Fibroblast of gingiva (primary cell): ENCODE measurements around the gene ATAD1.
"Not testable (repeated sequence)": the region's sequence is repeated elsewhere in the genome, so short reads cannot be mapped to it uniquely, and the experiment has no call there.

Experiments used
- DNase-seq: peaks from one replicate; pipeline ENCODE4 v3.0.0-alpha.2; 2011; ENCODE audit warnings: low read depth

Gene ATAD1

DNA sequence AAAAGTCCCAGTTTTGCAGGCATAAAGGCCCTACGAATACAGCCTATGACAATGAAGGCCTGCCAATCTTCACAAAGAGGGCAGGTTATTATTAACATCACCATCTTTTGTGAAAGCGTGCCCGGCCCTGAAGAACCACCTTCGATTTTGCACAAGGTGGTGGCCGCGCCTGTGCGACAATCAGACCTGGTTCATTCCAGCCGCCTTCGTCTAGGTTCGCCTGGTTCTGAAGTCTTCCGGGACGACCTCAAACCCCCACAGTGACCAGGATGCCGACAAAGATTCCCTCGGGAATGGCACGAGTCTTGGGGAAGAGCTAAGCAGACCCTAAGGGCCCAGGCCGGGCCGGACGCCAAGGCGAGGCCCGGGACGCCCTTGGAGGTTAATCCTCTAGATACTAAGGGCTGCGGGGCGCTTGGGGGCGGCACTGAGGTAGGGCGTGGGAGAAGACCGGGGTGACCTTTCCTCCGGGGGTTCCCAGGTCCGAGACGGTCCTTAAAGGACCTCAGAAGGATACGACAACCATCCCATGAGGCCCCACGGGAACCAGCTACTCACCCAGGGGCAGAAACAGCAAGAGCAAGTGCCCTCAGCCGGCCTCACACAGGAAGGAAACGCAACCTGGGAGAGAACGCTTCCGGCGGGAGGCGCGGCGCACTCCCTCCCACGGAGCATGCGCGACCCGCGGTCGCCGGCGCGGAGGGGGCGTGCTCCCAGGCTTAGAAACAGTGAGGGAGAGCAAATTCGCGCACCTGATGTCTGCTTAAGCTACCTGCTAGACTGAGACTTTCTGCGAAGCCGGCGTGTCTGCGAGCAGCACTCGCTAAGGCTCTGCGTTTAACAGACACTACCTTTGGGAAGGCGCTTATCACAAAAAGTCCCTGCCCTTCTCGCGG, at the start of gene ATAD1:
Gene ATAD1, minus strand, starts transcription at position 618 of the 896 bp plus-strand sequence. CDS start 3,627 bp downstream, outside the sequence.
- DNase-seq = peak; percentile 79

DNA sequence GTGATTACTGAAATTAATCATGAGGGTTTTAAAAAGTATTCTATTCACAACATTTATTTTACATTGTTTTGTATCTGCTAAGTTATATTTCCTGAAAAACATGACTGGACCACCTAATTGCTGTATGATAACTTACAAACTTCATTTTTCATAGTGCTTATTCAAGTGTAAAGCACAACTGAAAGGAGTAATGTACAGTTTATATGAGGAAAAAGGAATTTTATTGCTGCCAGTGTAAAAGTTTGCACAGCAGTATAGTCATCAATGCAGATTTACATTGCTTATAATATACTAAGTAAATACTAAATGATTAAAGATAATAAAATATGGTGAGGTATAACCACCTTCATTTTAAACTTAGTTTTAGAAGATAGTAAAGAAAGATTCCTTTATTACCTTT, 49.4 kb upstream of the ATAD1 start:
- DNase-seq = no peak

DNA sequence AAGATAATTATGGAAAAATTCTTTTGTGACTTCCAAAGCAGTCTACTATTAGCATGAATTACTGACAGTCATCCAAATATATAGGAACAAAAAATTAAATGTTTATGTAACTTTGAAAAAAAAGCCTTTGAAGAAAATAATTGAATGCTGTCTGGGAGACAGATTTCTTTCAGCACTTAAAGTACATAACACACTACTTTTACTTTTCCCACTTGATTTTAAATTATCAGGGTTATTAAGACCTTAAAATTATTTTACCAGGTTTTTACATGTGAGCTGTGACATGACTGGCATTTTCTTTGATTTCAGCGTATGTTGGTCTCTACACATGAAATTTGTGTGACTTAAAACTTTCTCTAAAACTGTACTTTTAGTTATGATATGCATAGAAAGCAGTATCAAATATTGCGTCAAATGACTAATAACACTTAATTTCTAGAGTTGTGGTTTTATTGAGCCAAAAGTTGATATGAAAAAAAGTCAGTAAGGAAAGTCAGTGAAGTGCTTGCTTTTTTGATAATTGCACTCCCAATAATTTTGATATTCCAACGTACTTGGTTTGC, 48.5 kb upstream of the ATAD1 start:
- no peak for DNase-seq

- DNase-seq = no peak
Measured at GRCh38 chr10:87865241-87865881, 47.3 kb upstream of the ATAD1 start.

- no peak for DNase-seq
Measured at GRCh38 chr10:87864496-87865059, 46.6 kb upstream of the ATAD1 start.

GRCh38 chr10:87863951-87864495, 46.0 kb upstream of the ATAD1 start:
- DNase-seq = peak; percentile 22

GRCh38 chr10:87863053-87863943, 45.3 kb upstream of the ATAD1 start, which contains the start of the genes KLLN and PTEN:
TSS of gene KLLN (minus strand) at chr10:87863533. CDS start at chr10:87862487, 1,046 bp downstream.
TSS of gene PTEN (plus strand) at chr10:87863625. CDS start at chr10:87864470, 845 bp downstream.
- peak; percentile 97 for DNase-seq

DNA sequence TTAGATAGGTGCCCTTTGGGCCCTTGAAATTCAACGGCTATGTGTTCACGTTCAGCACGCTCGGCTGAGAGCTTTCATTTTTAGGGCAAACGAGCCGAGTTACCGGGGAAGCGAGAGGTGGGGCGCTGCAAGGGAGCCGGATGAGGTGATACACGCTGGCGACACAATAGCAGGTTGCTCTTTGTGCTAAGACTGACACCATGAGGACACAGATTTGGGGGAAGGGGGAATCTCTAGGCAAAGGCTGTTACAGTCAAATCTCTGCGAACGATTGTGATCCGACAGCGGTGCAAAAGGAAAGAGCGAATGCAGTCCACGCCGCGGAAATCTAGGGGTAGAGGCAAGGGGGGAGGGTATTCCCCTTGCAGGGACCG, 44.6 kb upstream of the ATAD1 start:
- no peak for DNase-seq

DNA sequence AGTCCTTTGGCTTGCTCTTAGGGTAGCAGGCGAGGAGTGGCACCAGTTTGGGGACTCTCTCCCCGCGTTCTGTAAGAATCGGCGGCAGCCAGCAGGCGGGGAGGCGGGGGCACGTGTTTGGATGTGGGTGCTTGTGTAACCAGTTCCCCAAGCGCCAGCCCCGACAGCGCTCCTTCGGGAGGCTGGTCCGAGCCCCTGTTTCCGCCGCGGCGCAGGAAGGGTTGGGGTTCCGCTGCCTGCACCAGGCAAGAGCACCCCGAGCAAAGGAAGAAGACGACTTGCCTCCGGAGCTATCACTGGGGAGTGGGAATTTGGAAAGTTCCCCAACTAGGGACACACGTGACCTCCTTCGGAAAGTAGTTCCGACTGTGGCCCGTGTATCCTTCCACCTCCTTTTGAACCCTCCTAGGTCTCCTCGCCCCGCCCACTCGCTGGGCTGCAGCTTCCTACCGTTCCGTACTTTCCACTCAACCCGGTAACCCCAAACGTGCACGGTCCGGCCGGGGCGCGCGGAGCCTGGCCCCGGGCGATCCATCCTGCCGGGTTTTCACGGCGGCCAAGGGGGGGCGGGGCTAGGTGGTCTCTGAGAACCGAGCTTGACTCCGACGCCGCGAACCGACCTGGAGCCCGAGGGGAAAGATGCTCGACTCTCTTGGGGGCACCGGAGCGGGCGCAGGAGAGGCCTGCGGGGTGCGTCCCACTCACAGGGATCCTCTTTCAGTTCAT, 44.1 kb upstream of the ATAD1 start:
- DNase-seq = peak; percentile 100

GRCh38 chr10:87861566-87861952, 43.5 kb upstream of the ATAD1 start:
- DNase-seq = peak; percentile 71

DNA sequence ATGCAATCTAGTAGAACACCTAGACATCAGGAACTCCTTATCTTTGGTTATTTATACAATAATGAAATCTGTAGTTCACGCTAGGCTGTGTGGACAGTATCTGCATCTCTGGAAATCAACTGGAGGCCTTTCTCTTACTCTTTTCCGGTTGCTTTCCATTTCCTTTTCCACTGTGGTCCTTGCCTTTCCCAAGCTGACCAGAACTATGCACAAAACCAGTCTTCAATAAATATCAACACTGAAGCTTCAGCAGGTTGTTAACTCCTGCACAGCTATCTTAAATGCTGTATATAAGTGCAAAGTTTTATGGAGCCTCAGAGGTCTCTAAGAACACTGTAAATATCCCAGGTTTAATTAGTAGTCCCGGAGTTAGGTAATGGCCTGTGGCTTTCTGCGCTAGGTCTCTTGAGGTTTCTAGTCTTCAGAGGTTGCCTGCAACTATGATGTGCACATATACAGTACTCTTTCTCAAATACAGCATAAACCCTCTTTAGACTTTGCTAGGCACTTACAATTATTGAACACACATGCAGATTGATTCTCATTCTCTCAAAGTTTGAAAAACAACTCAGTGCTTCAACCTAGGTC, 42.9 kb upstream of the ATAD1 start:
- no peak for DNase-seq

DNA sequence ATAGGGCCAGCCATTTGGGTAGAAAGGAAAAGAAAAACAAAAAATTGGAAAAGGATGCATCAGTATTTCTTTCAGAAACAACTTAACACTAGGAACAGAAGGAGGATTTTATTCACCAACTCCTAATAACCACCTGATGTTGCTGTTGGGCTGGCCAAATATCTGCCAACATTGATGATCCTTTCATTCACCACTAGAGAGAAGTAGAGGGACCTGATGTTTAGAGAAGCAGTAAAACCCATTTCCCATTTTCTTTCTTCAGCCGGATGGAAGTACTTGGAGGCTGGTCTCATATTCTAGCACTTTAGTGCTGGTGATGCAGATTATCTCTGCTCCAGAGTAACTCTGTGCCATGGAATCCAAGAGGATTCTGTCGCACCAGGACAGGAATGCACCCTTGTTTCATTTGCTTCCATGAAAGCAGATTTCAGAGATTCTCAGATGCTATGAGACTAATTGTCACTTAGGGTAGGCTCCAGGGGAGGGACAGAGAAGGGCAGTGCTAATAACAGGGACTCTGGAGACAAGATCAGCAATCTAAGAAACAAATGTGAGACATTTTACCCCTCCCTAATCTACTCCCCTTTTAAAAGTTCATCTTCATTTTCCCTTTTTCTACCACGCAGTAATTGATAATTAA, 42.2 kb upstream of the ATAD1 start:
- peak; percentile 70 for DNase-seq

GRCh38 chr10:87855665-87856064, 37.6 kb upstream of the ATAD1 start:
- not testable (repeated sequence) for DNase-seq

GRCh38 chr10:87855247-87855646, 37.2 kb upstream of the ATAD1 start:
- DNase-seq = not testable (repeated sequence)

DNA sequence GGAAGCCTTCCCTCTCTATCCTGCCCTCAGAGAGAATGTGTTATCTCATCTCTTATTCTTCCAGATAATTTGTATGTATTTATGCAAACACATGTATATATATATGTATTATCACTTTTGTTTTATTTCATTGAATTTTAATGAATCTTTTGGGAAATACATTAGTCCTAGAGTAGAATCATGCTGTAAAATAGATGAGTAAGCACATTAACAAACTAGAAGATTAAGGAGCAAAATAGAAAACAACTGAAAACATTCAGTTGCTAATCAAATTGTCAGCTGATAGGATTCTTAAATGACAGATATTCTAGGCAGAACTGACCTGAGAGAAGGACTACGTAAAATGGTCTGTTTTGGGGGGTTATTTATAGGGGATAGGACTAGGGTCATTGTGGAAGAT, 34.1 kb upstream of the ATAD1 start:
- DNase-seq = no peak

- DNase-seq = peak; percentile 57
Measured at GRCh38 chr10:87850742-87851205, 32.7 kb upstream of the ATAD1 start.

DNA sequence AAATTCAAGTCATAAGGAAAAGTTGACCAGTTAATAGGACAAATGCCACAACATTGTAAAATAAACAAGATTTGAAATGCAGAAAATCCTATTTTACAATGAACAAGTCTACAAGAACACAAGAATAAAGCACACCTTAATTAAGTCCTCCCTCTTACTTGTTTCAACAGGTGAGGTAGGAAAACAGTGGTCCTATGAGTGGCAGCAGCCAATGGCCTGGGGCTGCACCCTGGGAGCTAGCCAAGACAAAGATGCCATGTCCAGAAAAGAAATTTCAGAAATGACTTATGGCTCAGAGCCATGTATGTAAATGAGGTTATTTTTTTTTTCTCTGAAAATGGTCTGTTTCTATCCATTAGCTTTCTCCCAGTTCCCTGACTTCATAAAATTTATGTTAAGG, 31.0 kb upstream of the ATAD1 start:
- DNase-seq = no peak

DNA sequence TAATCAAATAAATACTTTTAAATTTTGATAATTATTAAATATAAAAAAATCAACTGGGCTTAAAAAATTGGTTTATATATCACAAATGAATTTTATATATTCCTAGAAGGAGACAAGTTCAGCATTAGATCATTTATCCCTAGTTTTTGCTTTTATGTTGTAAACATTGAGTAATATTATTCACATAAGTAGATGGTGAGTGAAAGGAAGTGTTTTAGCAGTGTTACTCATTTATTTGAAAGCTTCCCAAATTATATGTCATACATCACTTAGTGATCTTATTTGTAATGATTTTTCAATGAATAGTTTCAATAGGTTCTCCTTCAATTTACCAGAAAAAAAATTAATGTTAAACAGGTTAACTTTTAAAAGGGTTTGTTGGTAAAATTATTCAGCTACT, 29.5 kb upstream of the ATAD1 start:
- no peak for DNase-seq

- not testable (repeated sequence) for DNase-seq
Measured at GRCh38 chr10:87846711-87847110, 28.7 kb upstream of the ATAD1 start.
